Pons (tissue), 1 donor: ENCODE results near the gene DBT.
"Not testable (repeated sequence)": the region's sequence is repeated elsewhere in the genome, so short reads cannot be mapped to it uniquely, and the experiment has no call there.

Experiments
- DNase-seq: peaks from one replicate; pipeline ENCODE4 v3.0.0-alpha.2; 2016; ENCODE audit warnings: low spot score

The DBT gene

DNA sequence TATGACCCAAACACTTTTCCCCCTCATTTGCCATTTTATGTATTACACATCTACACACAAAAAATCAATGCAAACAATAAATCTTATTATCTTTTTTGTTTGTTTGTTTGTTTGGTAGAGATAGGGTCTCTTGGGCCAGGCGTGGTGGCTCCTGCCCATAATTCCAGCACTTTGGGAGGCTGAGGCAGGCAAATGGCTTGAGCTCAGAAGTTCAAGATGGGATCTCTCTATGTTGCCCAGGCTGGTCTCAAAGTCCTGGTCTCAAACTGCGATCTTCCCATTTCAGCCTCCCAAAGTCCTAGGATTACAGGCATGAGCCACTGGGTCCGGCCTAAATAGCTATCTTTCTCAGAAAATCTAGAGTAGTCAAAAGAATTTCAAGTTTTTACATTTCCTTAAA lies 1.2 kb upstream of the DBT start:
- DNase-seq = no peak

DNA sequence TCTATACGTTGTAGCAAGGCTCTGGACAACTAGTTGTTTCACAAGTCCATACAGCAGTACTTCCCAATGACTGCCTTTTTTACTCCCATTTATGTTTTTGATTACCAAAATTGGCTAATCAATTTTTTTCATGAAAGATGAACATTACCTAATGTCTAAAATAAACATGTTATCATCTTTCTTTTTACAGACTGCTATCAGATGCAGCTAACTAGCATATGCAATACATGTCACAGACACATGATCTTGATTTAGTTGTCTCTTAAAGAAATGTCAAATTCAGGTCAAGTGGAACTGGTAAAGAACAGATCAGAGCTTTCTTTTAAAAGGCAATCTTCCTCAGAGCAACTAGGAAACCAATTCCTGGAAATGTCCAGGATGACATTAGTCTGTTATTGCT lies 630 bp upstream of the DBT start:
- DNase-seq = no peak

DNA sequence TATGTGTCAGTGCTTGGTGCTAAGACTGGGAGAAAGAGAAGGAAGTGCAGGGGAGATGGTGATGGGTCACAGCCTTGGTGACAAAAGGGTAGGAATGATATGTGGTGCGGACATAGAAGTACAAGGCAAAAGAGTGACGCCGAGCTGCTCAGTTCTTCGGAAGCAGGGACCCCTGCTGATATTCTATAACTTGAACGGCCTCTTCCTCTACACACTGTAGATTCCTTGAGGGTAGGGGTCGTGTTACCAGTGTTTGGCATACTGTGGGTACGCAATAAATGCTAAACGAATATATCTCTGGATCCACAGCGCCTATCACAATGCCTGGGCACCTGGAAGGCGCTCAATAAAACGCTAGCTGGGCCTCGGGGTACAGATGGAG lies 488 bp downstream of the DBT start:
- DNase-seq = peak; percentile 12

DNA sequence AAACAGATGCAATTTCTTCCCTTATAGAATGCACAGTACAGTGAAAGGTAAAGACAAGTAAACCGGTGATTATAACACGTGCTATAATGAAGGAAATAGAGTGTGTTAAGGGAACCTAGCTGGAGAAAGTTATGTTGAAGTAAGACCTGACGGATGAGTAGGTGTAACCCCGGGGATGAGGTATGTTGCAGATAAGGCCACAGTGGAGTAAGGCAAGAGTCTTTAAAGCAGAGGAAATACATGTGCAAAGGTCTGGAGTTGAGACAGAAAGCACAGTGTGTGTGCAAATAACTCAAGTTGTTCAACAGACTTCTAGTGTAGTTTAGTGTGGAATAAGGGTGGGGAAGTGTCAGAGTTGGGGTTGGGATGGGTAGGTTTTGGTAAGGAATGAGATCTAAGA lies 2.9 kb downstream of the DBT start:
- no peak for DNase-seq

DNA sequence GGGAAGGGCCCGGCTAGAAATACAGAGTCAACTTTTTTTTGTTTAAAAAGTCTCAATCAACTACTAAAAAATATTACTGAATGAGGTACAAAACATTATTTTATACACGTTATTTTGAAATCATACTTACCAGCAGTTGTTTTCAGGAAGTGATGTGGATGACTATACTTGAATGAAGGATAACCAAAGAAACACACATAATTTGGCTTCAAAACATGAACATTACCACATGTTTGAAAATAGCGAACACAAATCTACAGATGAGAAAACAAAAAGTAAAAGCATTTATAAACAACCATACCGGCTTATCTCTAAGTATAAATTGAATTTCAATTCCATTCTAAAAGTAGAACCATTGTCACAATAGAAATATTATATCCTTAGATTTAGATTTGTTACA lies 9.0 kb downstream of the DBT start:
- no peak for DNase-seq

DNA sequence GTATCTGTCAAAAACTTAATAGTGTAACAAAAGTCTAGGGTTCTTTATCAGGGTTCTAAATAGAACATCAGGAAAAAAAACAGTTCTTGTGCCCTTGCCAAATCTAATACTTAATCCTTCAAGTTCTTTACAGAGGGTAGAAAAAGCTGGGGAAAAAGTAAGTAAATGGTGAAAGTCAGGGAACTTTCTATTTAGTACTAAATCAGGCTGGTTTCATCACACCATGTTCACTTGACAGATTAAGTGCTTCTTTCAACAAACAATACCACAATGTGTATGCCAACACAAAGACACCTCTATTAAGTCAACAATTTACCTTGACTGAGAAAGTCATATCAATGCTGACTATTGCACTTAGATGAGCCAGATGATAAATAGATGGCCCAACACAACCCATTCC lies 9.7 kb downstream of the DBT start:
- DNase-seq = no peak

DNA sequence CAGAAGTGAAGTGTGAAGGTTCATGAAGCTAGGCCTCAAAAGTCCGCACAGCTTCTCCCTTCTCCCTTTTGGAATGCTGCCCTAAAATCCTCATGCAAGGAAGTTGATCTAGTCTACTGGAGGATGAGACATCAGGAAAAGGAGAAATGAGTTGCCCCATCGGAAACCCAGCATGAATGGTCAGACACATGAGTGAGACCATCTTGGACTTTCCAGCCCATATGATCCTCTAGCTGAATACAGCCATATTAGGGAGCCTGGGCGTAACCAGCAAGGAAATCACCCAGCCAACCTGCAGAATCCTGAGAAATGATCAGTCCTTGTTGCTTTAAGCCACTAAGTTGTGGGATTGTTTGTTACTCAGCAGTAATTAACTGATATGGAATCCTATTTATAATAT lies 12.5 kb downstream of the DBT start:
- no peak for DNase-seq

DNA sequence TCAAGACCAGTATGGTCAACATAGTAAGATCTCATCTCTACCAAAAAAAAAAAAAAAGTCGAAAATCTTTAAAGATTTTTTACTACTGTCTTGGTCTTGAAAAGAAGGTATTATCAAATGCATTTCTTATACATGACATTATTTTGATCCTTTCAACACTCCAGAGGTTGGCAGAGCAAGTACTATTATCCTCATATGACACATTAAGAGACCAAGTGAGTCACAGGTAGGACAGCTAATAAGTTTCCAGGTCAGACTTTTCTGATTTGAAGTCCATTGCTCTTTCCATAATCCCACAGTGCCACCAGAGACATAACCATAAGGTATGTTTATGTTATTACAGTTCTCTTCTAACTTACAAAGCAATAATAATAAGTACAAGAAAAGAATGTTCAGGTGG lies 15.2 kb downstream of the DBT start:
- no peak for DNase-seq

DNA sequence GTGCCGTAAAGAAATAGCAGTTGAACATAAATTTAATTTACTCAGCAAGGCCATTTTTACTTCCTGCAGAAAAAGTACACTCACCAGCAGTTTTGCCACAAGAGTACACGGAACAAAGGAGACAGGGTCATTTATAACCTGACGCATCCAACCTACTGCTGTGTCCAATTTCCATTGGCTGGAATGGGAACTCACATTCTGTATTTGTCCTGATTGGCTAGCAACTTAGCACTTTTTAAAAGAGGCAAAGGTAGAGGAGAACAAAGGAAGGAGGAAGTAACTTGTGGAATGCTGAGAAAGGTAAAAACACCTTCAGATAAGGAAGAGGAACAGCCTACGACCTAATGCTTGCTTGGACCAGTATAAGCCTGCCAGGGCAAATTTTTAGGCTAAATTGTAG lies 16.1 kb downstream of the DBT start:
- DNase-seq = not testable (repeated sequence)

DNA sequence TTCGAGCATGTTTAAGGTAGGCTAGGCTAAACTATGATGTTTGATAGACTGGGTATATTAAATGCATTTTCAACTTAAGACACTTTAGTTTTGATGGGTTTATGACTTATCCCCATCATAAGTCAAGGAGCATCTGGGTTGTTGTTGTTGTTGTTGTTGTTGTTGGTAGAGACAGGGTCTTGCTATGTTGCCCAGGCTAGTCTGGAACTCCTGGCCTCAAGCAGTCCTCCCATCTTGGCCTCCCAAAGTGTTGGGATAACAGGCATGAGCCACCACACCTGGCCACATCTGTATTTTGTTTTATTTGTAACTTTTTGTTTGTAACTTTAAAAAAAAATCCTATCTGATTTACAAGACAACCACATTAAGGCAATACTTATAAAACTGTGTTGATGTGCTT lies 17.5 kb downstream of the DBT start:
- DNase-seq = no peak

DNA sequence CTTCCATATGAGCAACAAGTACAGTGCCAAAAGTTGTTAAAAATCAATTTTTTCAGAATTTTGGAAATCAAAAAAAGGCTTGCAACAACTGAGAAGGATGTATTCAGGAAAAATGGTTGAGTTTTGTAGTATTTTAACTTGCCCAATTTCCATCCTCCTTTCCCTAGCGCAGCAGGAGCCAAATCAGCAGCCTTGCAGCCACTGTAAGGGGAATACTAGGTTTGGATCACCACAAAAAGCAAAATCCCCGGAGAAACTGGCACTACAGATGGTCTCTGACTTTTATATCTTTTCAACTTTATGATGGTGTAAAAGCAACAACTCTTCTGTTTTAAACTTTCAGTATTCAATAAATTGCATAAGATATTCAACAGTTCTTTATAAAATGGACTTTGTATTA lies 17.9 kb downstream of the DBT start:
- DNase-seq = no peak

DNA sequence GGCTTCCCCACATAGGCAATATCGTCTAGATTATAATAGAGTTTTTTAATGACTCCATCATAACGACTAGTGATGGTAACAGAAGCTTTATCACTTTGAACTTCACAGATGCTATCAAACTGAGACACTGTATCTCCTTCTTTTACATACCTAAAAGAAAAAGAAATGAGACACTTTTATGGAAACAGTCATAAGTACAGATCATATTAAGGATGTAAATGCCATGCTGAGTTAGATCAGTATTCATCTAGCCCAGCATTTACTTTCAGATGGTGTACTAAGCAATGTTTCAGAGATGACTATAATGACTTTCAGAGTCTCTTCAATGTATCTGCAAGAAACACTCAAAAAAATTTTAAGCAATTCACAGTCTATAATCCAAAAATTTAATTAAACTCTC lies 18.9 kb downstream of the DBT start:
- DNase-seq = no peak

DNA sequence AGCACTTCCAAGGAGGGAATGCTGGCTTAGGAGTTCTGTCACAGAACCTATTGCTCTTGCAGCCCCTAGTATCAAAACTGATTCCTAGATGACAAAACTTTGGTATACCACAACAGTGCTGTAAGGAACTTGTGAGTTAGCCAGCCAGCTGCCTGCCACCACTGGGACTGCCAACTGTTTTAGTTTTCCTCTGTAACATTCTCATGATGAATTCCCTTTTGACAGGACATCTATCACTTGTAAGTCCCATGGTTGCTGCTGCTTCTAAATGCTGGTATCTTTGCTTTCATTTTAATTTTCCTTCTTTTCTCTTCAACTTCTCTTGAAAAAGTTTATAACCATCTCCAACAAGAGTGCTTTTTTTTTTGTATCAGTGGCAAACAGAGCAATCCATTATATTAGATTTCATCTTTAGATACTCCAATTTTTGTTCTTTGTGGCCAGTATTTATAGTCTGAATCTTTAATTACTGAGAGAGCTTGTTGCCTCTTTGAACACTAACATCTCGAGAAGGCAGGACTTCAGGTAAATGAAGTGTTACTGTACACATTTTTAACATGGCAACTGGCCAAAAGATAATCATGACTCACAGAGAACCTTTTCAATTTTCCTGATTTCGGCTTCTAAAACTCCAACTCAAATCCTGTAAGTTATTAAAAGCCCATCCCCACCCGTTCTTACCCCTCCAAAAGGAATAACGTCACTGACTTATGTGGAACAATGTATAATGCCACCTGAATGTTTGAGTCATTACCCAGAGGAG lies 19.8 kb downstream of the DBT start:
- no peak for DNase-seq

DNA sequence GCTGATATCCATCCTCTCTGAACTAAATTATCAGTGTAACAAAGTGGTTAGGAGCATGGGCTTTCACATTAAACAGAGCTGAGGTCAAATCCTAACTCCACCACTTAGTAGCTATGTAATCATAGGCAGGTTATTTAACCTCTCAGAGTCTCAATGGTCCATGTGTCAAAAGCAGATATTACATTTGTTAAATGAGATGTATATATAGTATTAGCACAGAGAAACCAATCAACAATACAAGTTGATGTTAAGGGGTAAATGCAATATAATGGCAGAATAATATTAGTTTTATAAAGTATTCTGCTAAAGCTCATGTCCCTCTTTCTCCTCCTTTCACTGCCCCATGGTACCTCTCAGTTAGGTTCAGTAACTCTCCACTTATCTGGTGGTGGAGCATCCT lies 27.2 kb downstream of the DBT start:
- DNase-seq = no peak

DNA sequence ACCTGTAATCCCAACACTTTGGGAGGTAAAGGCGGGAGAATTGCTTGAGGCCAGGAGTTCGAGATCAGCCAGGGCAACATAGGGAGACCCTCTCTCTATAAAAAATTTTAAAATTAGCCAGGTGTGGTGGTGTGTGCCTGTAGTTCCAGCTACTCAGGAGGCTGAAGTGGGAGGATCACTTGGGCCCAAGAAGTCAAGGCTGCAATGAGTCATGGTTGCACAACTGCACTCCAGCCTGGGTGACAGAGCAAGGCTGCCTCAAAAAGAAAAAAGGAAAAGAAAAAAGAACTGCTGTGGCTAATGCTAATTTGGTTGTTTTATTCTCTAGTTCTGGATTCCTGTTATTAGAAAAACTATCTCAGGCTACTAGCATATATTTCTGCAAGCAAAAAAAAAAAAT lies 29.8 kb downstream of the DBT start:
- no peak for DNase-seq

DNA sequence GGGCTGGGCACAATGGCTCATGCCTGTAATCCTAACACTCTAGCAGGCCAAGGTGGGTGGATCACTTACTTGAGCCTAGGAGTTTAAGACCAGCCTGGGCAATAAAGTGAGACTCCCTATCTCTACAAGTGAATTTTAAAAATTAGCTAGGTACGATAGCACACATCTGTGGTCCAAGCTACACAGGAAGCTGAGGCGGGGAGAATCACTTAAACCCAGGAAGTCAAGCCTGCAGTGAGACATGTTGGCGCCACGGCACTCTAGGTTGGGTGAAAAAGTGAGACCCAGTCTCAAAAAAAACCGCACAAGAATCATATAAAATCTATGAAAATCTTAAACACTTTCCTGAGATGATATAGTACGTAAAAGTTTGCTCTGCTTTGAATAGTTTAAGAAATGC lies 30.2 kb downstream of the DBT start:
- DNase-seq = no peak

DNA sequence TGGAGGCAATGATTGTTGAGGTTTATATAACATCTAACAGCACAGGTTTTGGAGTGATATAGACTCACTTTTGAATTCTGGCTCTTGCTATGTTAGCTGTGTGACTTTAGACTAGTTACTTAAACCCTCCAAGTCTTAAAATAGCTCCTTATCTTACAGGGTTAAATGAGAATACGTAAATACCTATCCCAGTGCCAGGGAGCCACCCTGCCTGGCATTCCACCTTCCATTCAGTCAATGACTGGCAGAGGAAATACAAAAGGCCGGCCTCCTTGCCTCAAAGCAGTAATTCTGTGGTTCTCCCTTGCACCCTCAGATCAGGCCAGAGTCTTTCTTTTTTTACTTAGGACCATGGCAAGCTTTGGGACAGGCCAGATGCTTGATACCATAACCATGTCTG lies 31.8 kb downstream of the DBT start:
- no peak for DNase-seq

DNA sequence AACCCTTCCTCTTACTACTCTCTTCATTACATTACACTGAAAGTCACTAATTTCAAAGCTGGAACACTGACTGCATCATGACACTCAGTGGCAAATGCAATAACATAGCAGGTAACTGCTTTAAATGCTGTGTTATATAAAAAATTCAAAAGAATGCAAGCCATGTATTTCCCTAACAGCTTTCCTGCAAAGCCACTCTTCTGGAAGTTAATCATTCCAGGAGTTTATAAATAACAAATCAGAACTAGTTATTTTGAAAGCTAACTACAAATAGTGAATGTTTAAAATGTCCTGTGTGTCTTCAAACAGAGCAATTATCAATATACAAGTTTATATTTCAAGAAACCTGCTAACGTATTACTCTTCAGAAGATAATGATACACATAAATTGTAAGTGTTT lies 34.5 kb downstream of the DBT start:
- no peak for DNase-seq

DNA sequence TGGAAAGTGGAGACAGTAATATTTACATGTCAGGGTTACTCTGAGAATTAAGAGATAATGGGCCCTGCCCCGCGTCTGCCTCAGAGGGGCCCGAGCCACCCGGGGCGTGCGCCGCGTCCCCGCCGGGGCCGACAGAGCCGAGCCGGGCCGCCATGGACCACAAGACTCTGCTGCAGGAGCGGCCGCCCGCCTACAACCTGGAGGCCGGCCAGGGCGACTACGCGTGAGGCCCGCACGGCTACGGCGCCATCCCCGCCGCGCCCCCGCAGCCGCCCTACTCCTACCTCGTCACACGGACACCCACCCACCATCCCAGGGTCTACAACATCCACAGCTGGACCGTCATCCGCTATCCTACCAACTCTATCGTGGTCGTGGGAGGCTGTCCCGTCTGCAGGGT lies 36.5 kb downstream of the DBT start:
- DNase-seq = no peak

DNA sequence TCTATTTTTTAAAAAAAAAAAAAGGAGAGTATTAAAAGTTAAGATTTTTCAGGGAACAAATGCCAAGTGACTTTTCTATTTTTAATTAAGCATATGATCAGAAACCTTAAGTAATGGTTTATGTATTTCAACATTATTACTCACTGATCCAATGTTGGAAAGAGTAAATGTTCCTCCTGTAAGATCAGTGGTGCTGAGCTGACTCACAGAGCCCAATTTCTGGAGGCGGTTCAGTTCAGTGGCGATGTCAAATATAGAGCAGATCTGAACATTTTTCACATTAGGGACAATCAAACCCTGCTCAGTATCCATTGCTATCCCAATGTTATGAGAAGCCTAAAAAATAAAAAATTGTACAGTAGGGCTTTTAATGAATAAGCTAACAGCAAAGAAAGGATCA lies 43.3 kb downstream of the DBT start:
- no peak for DNase-seq

DNA sequence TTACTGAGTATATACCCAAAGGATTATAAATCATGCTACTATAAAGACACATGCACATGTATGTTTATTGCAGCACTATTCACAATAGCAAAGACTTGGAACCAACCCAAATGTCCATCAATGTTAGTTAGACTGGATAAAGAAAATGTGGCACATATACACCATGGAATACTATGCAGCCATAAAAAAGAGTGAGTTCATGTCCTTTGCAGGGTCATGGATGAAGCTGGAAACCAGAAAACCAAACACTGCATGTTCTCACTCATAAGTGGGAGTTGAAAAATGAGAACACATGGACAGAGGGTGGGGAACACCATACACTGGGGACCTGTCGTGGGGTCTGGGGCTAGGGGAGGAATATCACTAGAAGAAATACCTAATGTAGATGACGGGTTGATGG lies 44.0 kb downstream of the DBT start:
- DNase-seq = not testable (repeated sequence)

DNA sequence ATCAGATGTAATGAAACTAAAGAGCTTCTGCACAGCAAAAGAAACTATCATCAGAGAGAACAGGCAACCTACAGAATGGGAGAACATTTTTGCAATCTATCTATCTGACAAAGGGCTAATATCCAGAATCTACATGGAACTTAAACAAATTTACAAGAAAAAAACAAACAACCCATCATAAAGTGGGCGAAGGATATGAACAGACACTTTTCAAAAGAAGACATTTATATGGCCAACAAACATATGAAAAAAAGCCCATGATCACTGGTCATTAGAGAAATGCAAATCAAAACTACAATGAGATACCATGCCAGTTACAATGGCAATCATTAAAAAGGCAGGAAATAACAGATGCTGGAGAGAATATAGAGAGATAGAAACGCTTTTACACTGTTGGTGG lies 44.5 kb downstream of the DBT start:
- not testable (repeated sequence) for DNase-seq

DNA sequence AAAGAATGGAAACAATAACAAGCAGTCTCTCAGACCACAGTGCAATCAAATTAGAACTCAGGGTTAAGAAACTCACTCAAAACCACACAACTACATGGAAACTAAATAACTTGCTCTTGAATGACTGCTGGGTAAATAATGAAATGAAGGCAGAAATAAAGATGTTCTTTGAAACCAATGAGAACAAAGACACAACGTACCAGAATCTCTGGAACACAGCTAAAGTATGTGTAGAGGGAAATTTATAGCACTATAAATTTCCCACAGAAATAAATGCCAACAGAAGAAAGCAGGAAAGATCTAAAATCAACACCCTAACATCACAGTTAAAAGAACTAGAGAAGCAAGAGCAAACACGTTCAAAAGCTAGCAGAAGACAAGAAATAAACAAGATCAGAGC lies 46.9 kb downstream of the DBT start:
- not testable (repeated sequence) for DNase-seq

DNA sequence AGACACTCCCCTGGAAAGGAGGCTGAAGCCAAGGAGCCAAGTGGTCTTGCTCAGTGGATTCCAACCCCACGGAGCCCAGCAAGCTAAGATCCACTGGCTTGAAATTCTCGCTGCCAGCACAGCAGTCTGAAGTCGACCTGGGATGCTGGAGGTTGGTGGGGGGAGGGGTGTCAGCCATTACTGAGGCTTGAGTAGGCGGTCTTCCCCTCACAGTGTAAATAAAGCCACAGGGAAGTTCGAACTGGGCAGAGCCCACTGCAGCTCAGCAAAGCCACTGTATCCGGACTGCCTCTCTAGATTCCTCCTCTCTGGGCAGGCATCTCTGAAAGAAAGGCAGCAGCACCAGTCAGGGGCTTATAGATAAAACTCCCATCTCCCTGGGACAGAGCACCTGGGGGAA lies 49.6 kb downstream of the DBT start:
- DNase-seq = not testable (repeated sequence)

DNA sequence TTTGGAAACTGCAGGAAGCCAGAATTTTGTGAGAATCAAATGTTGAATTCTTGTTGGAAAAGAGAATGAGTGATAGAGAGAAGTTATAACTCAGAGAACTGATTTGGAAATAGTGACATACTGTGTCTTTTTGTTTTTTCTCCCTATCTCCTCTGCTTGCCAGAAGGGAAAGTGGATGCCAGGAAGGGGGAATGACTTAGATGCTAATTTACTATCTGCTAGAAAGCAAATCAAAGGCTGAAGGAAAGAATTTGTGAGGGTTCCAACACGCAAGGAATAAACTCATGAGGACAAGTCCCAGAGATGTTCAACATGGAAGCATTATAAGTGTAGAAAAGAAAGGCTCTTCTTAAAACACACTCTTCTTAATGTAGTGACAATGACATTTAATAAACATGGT lies 51.0 kb downstream of the DBT start:
- no peak for DNase-seq
